H1 (cell line): Measurements from ENCODE around the gene CKAP2L. TPM values are rescaled to one million over a fixed set of nuclear protein-coding genes. Genes with fewer than 3 reads are reported as not detected.

Experiments used
- CTCF ChIA-PET: fragments of 300-600 bp; sonication (Branson Sonifier 250); formaldehyde crosslinking; loops from one replicate; lab custom pipeline; 2021; ENCODE audit not compliant: partially characterized antibody; lab: Charles Lee
- POLR2A ChIA-PET: fragments of 300-600 bp; sonication (Branson Sonifier 250); formaldehyde crosslinking; loops from one replicate; lab custom pipeline; 2021; ENCODE audit warnings: inconsistent platforms; ENCODE audit not compliant: partially characterized antibody; lab: Charles Lee
- DNase-seq, 2 experiments: peaks; one replicate each; pipeline versions ENCODE4 v3.0.0 to v3.0.0-alpha.2; 2010 to 2022; ENCODE audit warnings: low spot score in 2 of 2, low read depth in 1 of 2, mixed read lengths in 1 of 2
- FAIRE-seq: peaks from 2 replicates; lab custom pipeline; 2011; peaks lifted over from hg19 to GRCh38; lab: Jason Lieb, UNC
- H2AFZ ChIP-seq: 2 replicates; pipeline ENCODE4 v1.8.1; 2012; ENCODE audit warnings: low read length, inconsistent platforms
- H2AK5ac ChIP-seq: 2 replicates; pipeline ENCODE4 v1.6.1; 2013; ENCODE audit warnings: low read depth, low read length
- H2BK120ac ChIP-seq: replicated peaks from 2 replicates; pipeline ENCODE3; 2013; ENCODE audit warnings: low read depth, low read length, inconsistent platforms
- H2BK12ac ChIP-seq: 2 replicates; pipeline ENCODE4 v1.6.1; 2013; ENCODE audit warnings: low read depth, low read length
- H2BK15ac ChIP-seq: 2 replicates; pipeline ENCODE4 v1.6.1; 2013; ENCODE audit warnings: low read length
- H2BK20ac ChIP-seq: 2 replicates; pipeline ENCODE4 v1.6.1; 2013; ENCODE audit warnings: low read length
- H2BK5ac ChIP-seq: 2 replicates; pipeline ENCODE4 v1.6.1; 2013; ENCODE audit warnings: low read depth, low read length
- H3K14ac ChIP-seq: 2 replicates; pipeline ENCODE4 v1.6.1; 2013; ENCODE audit warnings: inconsistent platforms; ENCODE audit not compliant: insufficient read length
- H3K18ac ChIP-seq: 2 replicates; pipeline ENCODE4 v1.6.1; 2013; ENCODE audit warnings: low read length; ENCODE audit errors: extremely low read depth
- H3K23ac ChIP-seq: 2 replicates; pipeline ENCODE4 v1.6.1; 2013; ENCODE audit warnings: inconsistent platforms; ENCODE audit not compliant: insufficient read length
- H3K23me2 ChIP-seq: 2 replicates; pipeline ENCODE4 v1.6.1; 2013; ENCODE audit warnings: low read depth, low read length
- H3K27ac ChIP-seq: 2 replicates; pipeline ENCODE4 v1.6.1; 2011; ENCODE audit warnings: low read depth, low read length, inconsistent platforms
- H3K27me3 ChIP-seq, 4 experiments: replicated peaks in 1 of 4; 1 replicate in 1 of 4; 2 replicates in 3 of 4; pipeline versions ENCODE4 v1.6.1 to v1.8.1; 2011 to 2013; ENCODE audit warnings: low read length in 3 of 4, mild to moderate bottlenecking in 3 of 4, inconsistent platforms in 2 of 4, mixed read lengths in 2 of 4, moderate library complexity in 1 of 4; ENCODE audit not compliant: control insufficient read depth in 3 of 4, insufficient read depth in 3 of 4; ENCODE audit errors: extremely low read depth in 1 of 4
- H3K36me3 ChIP-seq, 4 experiments: 2 replicates each; pipeline versions ENCODE4 v1.6.1 to v1.8.1; 2011 to 2013; ENCODE audit warnings: mild to moderate bottlenecking in 4 of 4, low read length in 3 of 4, moderate library complexity in 2 of 4, control low read depth in 1 of 4, inconsistent platforms in 1 of 4; ENCODE audit not compliant: insufficient read depth in 4 of 4, control insufficient read depth in 2 of 4
- H3K4ac ChIP-seq: replicated peaks from 2 replicates; pipeline ENCODE3; 2013; ENCODE audit warnings: low read length, low read depth, mixed read lengths, inconsistent platforms; ENCODE audit not compliant: insufficient read length
- H3K4me1 ChIP-seq, 4 experiments: replicated peaks in 1 of 4; 1 replicate in 1 of 4; 2 replicates in 3 of 4; pipeline versions ENCODE4 v1.6.1 to v1.8.1; 2011 to 2013; ENCODE audit warnings: low read length in 3 of 4, inconsistent platforms in 2 of 4, mixed read lengths in 1 of 4; ENCODE audit not compliant: insufficient read depth in 4 of 4, control insufficient read depth in 3 of 4
- H3K4me2 ChIP-seq, 2 experiments: 2 replicates each; pipeline versions ENCODE4 v1.6.1 to v1.8.1; 2011 to 2013; ENCODE audit warnings: low read depth in 2 of 2, low read length in 2 of 2, control low read depth in 1 of 2, inconsistent platforms in 1 of 2, mild to moderate bottlenecking in 1 of 2; ENCODE audit not compliant: insufficient read depth in 1 of 2
- H3K4me3 ChIP-seq, 4 experiments: fragments of 200-600, 300-600 bp in 1 of 4; sonication (generic), shearing (Covaris generic), sonication (Bioruptor Twin) in 1 of 4; 2 replicates each; pipeline versions ENCODE4 v1.5.1 to v1.8.1; 2011 to 2016; ENCODE audit warnings: low read length in 4 of 4, low read depth in 3 of 4, control low read depth in 2 of 4, inconsistent platforms in 2 of 4, mild to moderate bottlenecking in 2 of 4, mixed read lengths in 1 of 4, moderate library complexity in 1 of 4; ENCODE audit not compliant: insufficient read depth in 2 of 4; ENCODE audit errors: extremely low read depth in 1 of 4
- H3K56ac ChIP-seq: replicated peaks from 2 replicates; pipeline ENCODE3; 2013; ENCODE audit warnings: low read depth, mild to moderate bottlenecking, mixed read lengths, low read length, inconsistent platforms; ENCODE audit not compliant: insufficient read length
- H3K79me1 ChIP-seq: 2 replicates; pipeline ENCODE4 v1.6.1; 2013; ENCODE audit warnings: low read depth, low read length, control low read depth
- H3K79me2 ChIP-seq, 2 experiments: 2 replicates each; pipeline versions ENCODE4 v1.6.1 to v1.8.1; 2012 to 2013; ENCODE audit warnings: low read length in 2 of 2, mild to moderate bottlenecking in 2 of 2, inconsistent platforms in 1 of 2; ENCODE audit not compliant: insufficient read depth in 2 of 2, control insufficient read depth in 1 of 2
- H3K9ac ChIP-seq, 4 experiments: replicated peaks in 1 of 4; 1 replicate in 1 of 4; 2 replicates in 3 of 4; pipeline versions ENCODE4 v1.6.1 to v1.8.1; 2011 to 2013; ENCODE audit warnings: low read depth in 3 of 4, low read length in 3 of 4, control low read depth in 2 of 4, mild to moderate bottlenecking in 2 of 4, moderate library complexity in 2 of 4, inconsistent platforms in 1 of 4; ENCODE audit errors: extremely low read depth in 1 of 4
- H3K9me3 ChIP-seq, 2 experiments: 2 replicates each; pipeline versions ENCODE4 v1.6.1 to v1.8.1; 2012 to 2013; ENCODE audit warnings: mild to moderate bottlenecking in 2 of 2, moderate library complexity in 2 of 2, control low read depth in 1 of 2, inconsistent platforms in 1 of 2, low read depth in 1 of 2, low read length in 1 of 2, mixed read lengths in 1 of 2; ENCODE audit not compliant: insufficient read depth in 2 of 2
- H4K20me1 ChIP-seq, 2 experiments: replicated peaks in 1 of 2; 2 replicates each; pipeline versions ENCODE3 to v1.8.1; 2011 to 2013; ENCODE audit warnings: inconsistent platforms in 2 of 2, low read length in 2 of 2, mild to moderate bottlenecking in 1 of 2; ENCODE audit not compliant: insufficient read depth in 2 of 2, control insufficient read depth in 1 of 2
- H4K5ac ChIP-seq: 2 replicates; pipeline ENCODE4 v1.6.1; 2013; ENCODE audit warnings: low read length, low read depth, mixed read lengths, inconsistent platforms; ENCODE audit not compliant: insufficient read length
- H4K8ac ChIP-seq: 2 replicates; pipeline ENCODE4 v1.8.0; 2013; ENCODE audit warnings: mild to moderate bottlenecking, moderate library complexity, low read length, inconsistent platforms; ENCODE audit not compliant: insufficient read depth; ENCODE audit errors: extremely low read depth
- H4K91ac ChIP-seq: replicated peaks from 2 replicates; pipeline ENCODE3; 2013; ENCODE audit warnings: low read length, mixed read lengths, inconsistent platforms; ENCODE audit not compliant: insufficient read length
- CTBP2 ChIP-seq: IDR thresholded peaks from 2 replicates; pipeline ENCODE4 v1.7.0; 2011; ENCODE audit warnings: borderline replicate concordance, mild to moderate bottlenecking, moderate library complexity, mixed read lengths, low read length; ENCODE audit not compliant: insufficient read depth, insufficient read length
- GABPA ChIP-seq: IDR thresholded peaks from 2 replicates; pipeline ENCODE4 v1.6.1; 2011; ENCODE audit warnings: mild to moderate bottlenecking, low read length, moderate library complexity, borderline replicate concordance; ENCODE audit not compliant: insufficient read depth
- GTF2F1 ChIP-seq: IDR thresholded peaks from 2 replicates; pipeline ENCODE4 v1.6.1; 2012; ENCODE audit warnings: low read depth, low read length, improper control_type of control experiment, borderline replicate concordance
- HDAC2 ChIP-seq, 2 experiments: fragments of 300-600 bp in 1 of 2; sonication (generic) in 1 of 2; IDR thresholded peaks; 2 replicates each; pipeline ENCODE4 v1.6.1; 2011 to 2012; ENCODE audit warnings: low read depth in 2 of 2, low read length in 2 of 2, mild to moderate bottlenecking in 2 of 2, moderate library complexity in 2 of 2, borderline replicate concordance in 1 of 2, inconsistent platforms in 1 of 2
- MAFK ChIP-seq: IDR thresholded peaks from 2 replicates; pipeline ENCODE4 v1.6.1; 2012; ENCODE audit warnings: low read depth, mild to moderate bottlenecking, improper control_type of control experiment, low read length
- POLR2AphosphoS5 ChIP-seq: IDR thresholded peaks from 2 replicates; pipeline ENCODE4 v1.6.1; 2011; ENCODE audit warnings: low read depth, low read length
- POU5F1 ChIP-seq: IDR thresholded peaks from 2 replicates; pipeline ENCODE4 v1.6.1; 2011; ENCODE audit warnings: low read depth, mild to moderate bottlenecking, low read length, moderate library complexity
- SRF ChIP-seq: IDR thresholded peaks from 2 replicates; pipeline ENCODE4 v1.6.1; 2011; ENCODE audit warnings: mild to moderate bottlenecking, low read depth, low read length, moderate library complexity
- WGBS, 2 experiments: shearing (Covaris generic) in 1 of 2; methylation state at CpG; one replicate each; pipeline versions ENCODE4 v1.1.6 to v1.1.7; 2013 to 2015; ENCODE audit warnings: low lambda C conversion rate in 2 of 2, mixed read lengths in 2 of 2, inconsistent platforms in 1 of 2, low coverage in 1 of 2, missing lambda C conversion rate in 1 of 2; ENCODE audit not compliant: insufficient replicate concordance in 2 of 2, insufficient coverage in 1 of 2, insufficient read length in 1 of 2; ENCODE audit errors: extremely low coverage in 1 of 2, missing lambda C conversion rate in 1 of 2; 5-methylcytosine and 5-hydroxymethylcytosine counted together
- polyA plus RNA-seq, 7 experiments: library from polyadenylated mRNA; depleted of rRNA in 3 of 7; stranded (reverse) in 5 of 7; unstranded in 2 of 7; fragments of >200 nt in 5 of 7; fragments of 200-250 nt in 2 of 7; gene quantifications; 1 replicate in 5 of 7; 2 replicates in 1 of 7; 4 replicates in 1 of 7; pipeline versions ENCODE4 v1.2.1 to v1.2.3, GENCODE V29; 2011 to 2013; ENCODE audit warnings: missing spikeins in 2 of 7, mixed read lengths in 2 of 7
- total RNA-seq: library from RNA; stranded (reverse); fragmentation: NEBNext Ultra II Directional; extraction: Animal tissue kit (Norgen Biotek cat#: 25700); gene quantifications from 2 replicates; pipeline ENCODE4 v1.2.1, GENCODE V29; 2021
- TF ChIP-seq, protein P1 (sequence below), 3 experiments: IDR thresholded peaks; 1 replicate in 2 of 3; 2 replicates in 1 of 3; pipeline versions ENCODE4 v1.5.1 to v1.6.1; 2011; ENCODE audit warnings: low read length in 3 of 3, mild to moderate bottlenecking in 3 of 3, inconsistent platforms in 2 of 3, low read depth in 1 of 3, moderate library complexity in 1 of 3; ENCODE audit not compliant: insufficient read depth in 1 of 3; ENCODE audit errors: control extremely low read depth in 1 of 3

The CKAP2L gene
- total and polyA plus RNA-seq, 2 of the 8 experiments (the other 6 are each of a cell fraction or from before 2014, with no cell fraction given), result 2.5 to 20.7 TPM

DNA sequence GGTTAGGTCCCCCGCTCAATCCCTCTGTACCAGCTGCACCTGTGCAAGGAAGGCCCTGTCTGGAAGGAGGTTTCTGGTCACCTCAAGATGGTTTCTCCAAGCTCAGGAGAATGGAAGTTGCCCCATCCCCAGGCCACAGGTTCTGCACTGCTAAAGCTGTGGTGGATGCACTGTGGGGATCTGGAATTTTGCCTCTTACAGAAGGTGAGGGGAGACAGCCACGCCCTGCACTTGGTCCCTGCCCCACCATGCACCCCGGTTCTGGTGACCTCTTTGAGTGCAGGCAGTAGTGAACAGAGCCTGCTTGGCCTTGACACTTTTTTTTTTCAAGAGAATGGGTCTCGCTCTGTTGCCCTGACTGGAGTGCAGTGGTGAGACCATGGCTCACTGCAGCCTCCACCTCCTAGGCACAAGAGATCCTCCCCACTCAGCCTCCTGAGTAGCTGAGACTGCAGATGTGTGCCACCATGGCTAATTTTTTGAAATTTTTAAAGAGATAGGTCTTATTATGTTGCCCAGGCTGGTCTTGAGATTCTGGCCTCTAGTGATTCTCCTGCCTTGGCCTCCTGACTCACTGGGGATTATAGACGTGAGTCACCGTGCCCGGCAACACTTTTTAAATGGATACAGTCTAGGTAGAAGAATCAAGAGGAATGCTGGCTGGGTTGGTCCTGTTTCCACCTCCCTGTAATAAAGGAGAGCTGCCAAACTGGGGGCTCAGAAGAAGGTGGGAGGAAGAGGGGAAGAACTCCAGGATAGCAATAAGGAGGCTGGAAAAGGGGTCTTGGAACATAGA lies 49.4 kb downstream of the CKAP2L start:
- H3K79me2 ChIP-seq, result no peaks in the 10 kb centered on the region
- H3K23ac ChIP-seq, result no peak overlapping the region
- no peak overlapping the region for H3K4me2 ChIP-seq
- H4K8ac ChIP-seq, result no peak overlapping the region
- H3K36me3 ChIP-seq, result no peaks in the 10 kb centered on the region
- no peak overlapping the region for H3K4ac ChIP-seq
- H3K4me3 ChIP-seq, result no peak overlapping the region
- H3K56ac ChIP-seq, result no peak overlapping the region
- H3K9me3 ChIP-seq, result no peaks in the 10 kb centered on the region
- no peak overlapping the region for H2BK15ac ChIP-seq
- ChIA-PET POLR2A (interaction anchor here (1.0 kb wide), 1 partner anchor 130 kb away, joined by 3 read pairs; no protein-coding TSS in a partner anchor), CTCF (interaction anchor here (4.8 kb wide), 1 partner anchor 12 kb away, joined by 29 read pairs; no protein-coding TSS in a partner anchor)
- WGBS, 2 experiments, result 82% methylated on average over 7 of the region's 7 CpGs; no CpG with 5 or more reads in 1 of the 2 experiments
- no peaks in the 10 kb centered on the region for H3K27me3 ChIP-seq
- no peak overlapping the region for H2BK12ac ChIP-seq
- H2BK20ac ChIP-seq, result no peak overlapping the region
- no peak overlapping the region for H3K27ac ChIP-seq
- H2BK120ac ChIP-seq, result no peak overlapping the region
- H3K4me1 ChIP-seq, result no peaks in the 10 kb centered on the region; a peak in 1 of 7 replicates
- H2AK5ac ChIP-seq, result no peak overlapping the region
- H3K9ac ChIP-seq, result no peak overlapping the region
- H3K14ac ChIP-seq, result no peak overlapping the region
- no peak for DNase-seq
- no peaks in the 10 kb centered on the region for H3K79me1 ChIP-seq
- no peak for FAIRE-seq
- H4K5ac ChIP-seq, result no peak overlapping the region
- H3K18ac ChIP-seq, result no peak overlapping the region
- H2BK5ac ChIP-seq, result no peak overlapping the region
- no peak overlapping the region for H4K91ac ChIP-seq
- H3K23me2 ChIP-seq, result no peaks in the 10 kb centered on the region
- no peak overlapping the region for H2AFZ ChIP-seq
- H4K20me1 ChIP-seq, result no peaks in the 10 kb centered on the region
- TF ChIP-seq MAFK, result no peak
- TF ChIP-seq, protein P1, sequence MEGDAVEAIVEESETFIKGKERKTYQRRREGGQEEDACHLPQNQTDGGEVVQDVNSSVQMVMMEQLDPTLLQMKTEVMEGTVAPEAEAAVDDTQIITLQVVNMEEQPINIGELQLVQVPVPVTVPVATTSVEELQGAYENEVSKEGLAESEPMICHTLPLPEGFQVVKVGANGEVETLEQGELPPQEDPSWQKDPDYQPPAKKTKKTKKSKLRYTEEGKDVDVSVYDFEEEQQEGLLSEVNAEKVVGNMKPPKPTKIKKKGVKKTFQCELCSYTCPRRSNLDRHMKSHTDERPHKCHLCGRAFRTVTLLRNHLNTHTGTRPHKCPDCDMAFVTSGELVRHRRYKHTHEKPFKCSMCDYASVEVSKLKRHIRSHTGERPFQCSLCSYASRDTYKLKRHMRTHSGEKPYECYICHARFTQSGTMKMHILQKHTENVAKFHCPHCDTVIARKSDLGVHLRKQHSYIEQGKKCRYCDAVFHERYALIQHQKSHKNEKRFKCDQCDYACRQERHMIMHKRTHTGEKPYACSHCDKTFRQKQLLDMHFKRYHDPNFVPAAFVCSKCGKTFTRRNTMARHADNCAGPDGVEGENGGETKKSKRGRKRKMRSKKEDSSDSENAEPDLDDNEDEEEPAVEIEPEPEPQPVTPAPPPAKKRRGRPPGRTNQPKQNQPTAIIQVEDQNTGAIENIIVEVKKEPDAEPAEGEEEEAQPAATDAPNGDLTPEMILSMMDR (IDR thresholded peaks at IDR 0.05; ENCODE audit: control extremely low read depth in 1 of 3, insufficient read depth in 1 of 3, low read depth in 1 of 3, low read length in 3 of 3), result no peak
- no peak for TF ChIP-seq POU5F1
- no peak for TF ChIP-seq GTF2F1
- TF ChIP-seq GABPA, result no peak
- no peak for TF ChIP-seq SRF
- TF ChIP-seq HDAC2 (IDR thresholded peaks at IDR 0.05; ENCODE audit: borderline replicate concordance in 1 of 2, low read depth in 2 of 2, low read length in 2 of 2), result no peak
- TF ChIP-seq POLR2AphosphoS5, result no peak
- TF ChIP-seq CTBP2, result no peak
